WTC11 (cell line): ENCODE measurements around the gene SLC43A3. TPM values are rescaled to one million over a fixed set of nuclear protein-coding genes. Genes with fewer than 3 reads are reported as not detected.

Experiments used
- ATAC-seq: fragments of 200-7000 bp; cut with Tn5 transposase; 2 replicates; pipeline ENCODE4 v1.10.0; 2021; ENCODE audit warnings: mild to moderate bottlenecking, moderate library complexity
- CTCF ChIA-PET: fragments of 300-600 bp; sonication (Branson Sonifier 250); formaldehyde crosslinking; loops from one replicate; lab custom pipeline; 2021; ENCODE audit warnings: antibody characterized with exemption; lab: Charles Lee
- POLR2A ChIA-PET: fragments of 350-600 bp; sonication (Branson Sonifier 250); formaldehyde crosslinking; loops from one replicate; lab custom pipeline; 2021; ENCODE audit warnings: antibody characterized with exemption; lab: Charles Lee
- DNase-seq: peaks from one replicate; pipeline ENCODE4 v3.0.0; 2021; ENCODE audit warnings: low spot score
- H3K27ac Mint-ChIP-seq: 2 replicates; pipeline ENCODE4 v1.8.0; 2021; ENCODE audit warnings: mixed read lengths
- H3K27me3 Mint-ChIP-seq: 2 replicates; pipeline ENCODE4 v1.8.0; 2021; ENCODE audit warnings: low read depth, mild to moderate bottlenecking, moderate library complexity, mixed read lengths
- H3K36me3 Mint-ChIP-seq: 2 replicates; pipeline ENCODE4 v1.8.0; 2021; ENCODE audit warnings: mixed read lengths
- H3K4me1 Mint-ChIP-seq: 2 replicates; pipeline ENCODE4 v1.8.0; 2022; ENCODE audit warnings: mixed read lengths
- H3K4me3 Mint-ChIP-seq: 2 replicates; pipeline ENCODE4 v1.8.0; 2021; ENCODE audit warnings: mild to moderate bottlenecking, moderate library complexity, mixed read lengths
- H3K9me3 Mint-ChIP-seq: 2 replicates; pipeline ENCODE4 v1.8.0; 2021; ENCODE audit warnings: mixed read lengths
- CTCF ChIP-seq: fragments of 200-600 bp; IDR thresholded peaks from 2 replicates; pipeline ENCODE4 v1.8.0; 2022; ENCODE audit warnings: antibody characterized with exemption
- ELF4 ChIP-seq: sonication (generic); formaldehyde crosslinking; IDR thresholded peaks from 2 replicates; pipeline ENCODE4 v1.8.1; 2022; ENCODE audit warnings: low read depth, mild to moderate bottlenecking, moderate library complexity, missing genetic modification reagents
- ERG ChIP-seq: fragments of 250-450 bp; sonication (Bioruptor Pico); IDR thresholded peaks from 2 replicates; pipeline ENCODE4 v1.8.0; 2021; ENCODE audit warnings: mild to moderate bottlenecking
- FOXP1 ChIP-seq: sonication (generic); formaldehyde crosslinking; IDR thresholded peaks from 2 replicates; pipeline ENCODE4 v1.8.0; 2022; ENCODE audit warnings: missing genetic modification reagents, mild to moderate bottlenecking, moderate library complexity, borderline replicate concordance
- JUN ChIP-seq: sonication (generic); formaldehyde crosslinking; IDR thresholded peaks from 2 replicates; pipeline ENCODE4 v1.8.0; 2023; ENCODE audit warnings: mild to moderate bottlenecking, missing genetic modification reagents
- NR3C1 ChIP-seq: sonication (generic); formaldehyde crosslinking; conservative IDR thresholded peaks from 2 replicates; pipeline ENCODE4 v1.8.1; 2023; ENCODE audit warnings: low read depth, mild to moderate bottlenecking, missing genetic modification reagents
- ZNF138 ChIP-seq: sonication (generic); formaldehyde crosslinking; conservative IDR thresholded peaks from 2 replicates; pipeline ENCODE4 v1.8.1; 2022; ENCODE audit warnings: mild to moderate bottlenecking, moderate library complexity, missing genetic modification reagents
- total RNA-seq: library from RNA; stranded (reverse); gene quantifications from 3 replicates; pipeline ENCODE4 v1.2.3, GENCODE V29; 2021
- TF ChIP-seq, protein P1 (sequence below): fragments of 250-450 bp; sonication (Bioruptor Pico); IDR thresholded peaks from 2 replicates; pipeline ENCODE4 v1.9.0; 2021; ENCODE audit warnings: mild to moderate bottlenecking
- TF ChIP-seq, protein P2 (sequence below): sonication (generic); formaldehyde crosslinking; IDR thresholded peaks from 2 replicates; pipeline ENCODE4 v1.8.1; 2022; ENCODE audit warnings: missing genetic modification reagents, borderline replicate concordance
- TF ChIP-seq, protein P3 (sequence below): fragments of 250-450 bp; sonication (Bioruptor Pico); conservative IDR thresholded peaks from 2 replicates; pipeline ENCODE4 v1.9.0; 2021; ENCODE audit warnings: mild to moderate bottlenecking
- TF ChIP-seq, protein P4 (sequence below): fragments of 250-450 bp; sonication (Bioruptor Pico); IDR thresholded peaks from 2 replicates; pipeline ENCODE4 v2.1.2; 2022; ENCODE audit warnings: mild to moderate bottlenecking, moderate library complexity
- TF ChIP-seq, protein P5 (sequence below): sonication (generic); formaldehyde crosslinking; IDR thresholded peaks from 2 replicates; pipeline ENCODE4 v1.8.1; 2022; ENCODE audit warnings: low read depth, mild to moderate bottlenecking, moderate library complexity, missing genetic modification reagents, borderline replicate concordance
- TF ChIP-seq, protein P6 (sequence below): fragments of 250-450 bp; sonication (Bioruptor Pico); IDR thresholded peaks from 2 replicates; pipeline ENCODE4 v1.9.0; 2021; ENCODE audit warnings: mild to moderate bottlenecking, borderline replicate concordance

The SLC43A3 gene
- total RNA-seq, 1 experiment from 2014 or later, result 22.6 TPM

DNA sequence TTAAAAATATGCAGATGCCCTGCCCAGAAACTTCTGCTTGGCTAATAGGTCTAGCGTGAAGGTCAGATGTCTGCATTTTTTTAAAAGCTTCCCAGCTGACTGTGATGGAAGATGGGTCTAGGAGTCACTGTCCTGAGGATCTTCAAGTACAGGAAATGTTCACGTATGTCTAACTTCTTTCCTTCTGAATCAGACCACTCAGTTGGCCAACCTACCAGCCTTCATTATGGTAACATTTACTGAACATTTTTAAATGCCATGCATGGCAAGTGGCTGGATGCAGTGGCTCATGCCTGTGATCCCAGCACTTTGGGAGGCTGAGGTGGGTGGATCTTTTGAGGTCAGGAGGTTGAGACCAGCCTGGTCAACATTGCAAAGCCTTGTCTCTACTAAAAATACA lies 35.4 kb downstream of the SLC43A3 start (continued):
- TF ChIP-seq ELF4, result no peak

DNA sequence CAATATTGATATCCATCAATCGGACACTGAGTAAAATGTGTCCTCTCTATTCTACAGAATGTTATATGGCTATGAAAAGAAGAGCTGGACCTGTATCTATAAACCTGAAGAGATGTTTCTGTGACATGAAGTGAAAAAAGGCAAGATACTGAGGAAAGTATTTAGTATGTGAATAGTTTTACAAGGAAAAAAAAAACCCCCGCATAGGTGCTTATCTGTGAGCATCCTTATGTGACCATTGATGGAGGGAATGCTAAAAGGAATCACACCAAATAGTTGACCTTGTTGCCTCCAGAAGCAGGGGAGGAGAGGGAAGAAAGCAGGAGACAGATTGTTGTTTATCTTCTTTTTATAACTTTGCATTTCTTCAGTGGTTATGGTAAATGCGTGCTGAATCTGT lies 35.8 kb downstream of the SLC43A3 start:
- POLR2A ChIA-PET, result no interaction called here
- Mint-ChIP-seq H3K36me3 (no peaks in the 10 kb centered on the region), H3K27ac (no peak overlapping the region), H3K27me3 (peaks cover 24% of the 10 kb centered on the region), H3K4me3 (no peak overlapping the region), H3K4me1 (no peaks in the 10 kb centered on the region), H3K9me3 (no peaks in the 10 kb centered on the region)
- DNase-seq, result no peak
- TF ChIP-seq, protein P1, sequence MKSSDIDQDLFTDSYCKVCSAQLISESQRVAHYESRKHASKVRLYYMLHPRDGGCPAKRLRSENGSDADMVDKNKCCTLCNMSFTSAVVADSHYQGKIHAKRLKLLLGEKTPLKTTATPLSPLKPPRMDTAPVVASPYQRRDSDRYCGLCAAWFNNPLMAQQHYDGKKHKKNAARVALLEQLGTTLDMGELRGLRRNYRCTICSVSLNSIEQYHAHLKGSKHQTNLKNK, result no peak
- TF ChIP-seq, protein P2, sequence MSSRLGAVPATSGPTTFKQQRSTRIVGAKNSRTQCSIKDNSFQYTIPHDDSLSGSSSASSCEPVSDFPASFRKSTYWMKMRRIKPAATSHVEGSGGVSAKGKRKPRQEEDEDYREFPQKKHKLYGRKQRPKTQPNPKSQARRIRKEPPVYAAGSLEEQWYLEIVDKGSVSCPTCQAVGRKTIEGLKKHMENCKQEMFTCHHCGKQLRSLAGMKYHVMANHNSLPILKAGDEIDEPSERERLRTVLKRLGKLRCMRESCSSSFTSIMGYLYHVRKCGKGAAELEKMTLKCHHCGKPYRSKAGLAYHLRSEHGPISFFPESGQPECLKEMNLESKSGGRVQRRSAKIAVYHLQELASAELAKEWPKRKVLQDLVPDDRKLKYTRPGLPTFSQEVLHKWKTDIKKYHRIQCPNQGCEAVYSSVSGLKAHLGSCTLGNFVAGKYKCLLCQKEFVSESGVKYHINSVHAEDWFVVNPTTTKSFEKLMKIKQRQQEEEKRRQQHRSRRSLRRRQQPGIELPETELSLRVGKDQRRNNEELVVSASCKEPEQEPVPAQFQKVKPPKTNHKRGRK (CRISPR knock-in tag), result no peak
- TF ChIP-seq CTCF (no peak), JUN (CRISPR knock-in tag) (no peak), NR3C1 (CRISPR knock-in tag) (no peak), ZNF138 (CRISPR knock-in tag) (no peak), FOXP1 (CRISPR knock-in tag) (no peak), ERG (CRISPR knock-in tag) (no peak)
- TF ChIP-seq, protein P3, sequence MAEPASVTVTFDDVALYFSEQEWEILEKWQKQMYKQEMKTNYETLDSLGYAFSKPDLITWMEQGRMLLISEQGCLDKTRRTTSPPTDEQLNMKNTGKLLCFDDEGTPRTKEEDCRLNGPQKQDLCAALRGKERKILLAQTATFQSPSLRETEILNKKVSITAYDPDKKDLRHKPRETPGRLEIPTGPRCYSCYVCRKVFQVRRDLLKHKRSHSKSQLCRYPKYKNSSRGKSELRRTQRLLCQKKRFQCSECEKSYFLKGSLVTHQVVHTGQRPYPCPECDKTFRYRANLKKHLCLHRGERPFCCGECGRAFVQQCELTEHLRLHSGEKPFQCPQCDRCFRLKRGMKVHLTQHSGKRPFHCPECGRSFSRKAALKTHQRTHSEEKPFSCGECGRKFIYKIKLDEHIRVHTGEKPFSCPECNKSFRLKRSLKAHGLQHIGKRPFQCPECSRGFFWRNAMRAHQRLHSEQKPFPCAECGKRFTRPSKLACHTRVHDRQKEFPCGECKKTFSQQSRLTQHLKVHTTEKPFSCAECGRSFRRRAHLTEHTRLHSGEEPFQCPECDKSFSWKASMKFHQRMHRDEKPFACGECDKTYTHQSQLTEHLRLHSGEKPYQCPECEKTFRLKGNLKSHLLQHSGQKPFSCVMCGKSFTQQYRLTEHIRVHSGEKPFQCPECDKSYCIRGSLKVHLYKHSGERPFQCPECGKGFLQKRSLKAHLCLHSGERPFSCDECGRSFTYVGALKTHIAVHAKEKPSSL (CRISPR knock-in tag), result no peak
- TF ChIP-seq, protein P4, sequence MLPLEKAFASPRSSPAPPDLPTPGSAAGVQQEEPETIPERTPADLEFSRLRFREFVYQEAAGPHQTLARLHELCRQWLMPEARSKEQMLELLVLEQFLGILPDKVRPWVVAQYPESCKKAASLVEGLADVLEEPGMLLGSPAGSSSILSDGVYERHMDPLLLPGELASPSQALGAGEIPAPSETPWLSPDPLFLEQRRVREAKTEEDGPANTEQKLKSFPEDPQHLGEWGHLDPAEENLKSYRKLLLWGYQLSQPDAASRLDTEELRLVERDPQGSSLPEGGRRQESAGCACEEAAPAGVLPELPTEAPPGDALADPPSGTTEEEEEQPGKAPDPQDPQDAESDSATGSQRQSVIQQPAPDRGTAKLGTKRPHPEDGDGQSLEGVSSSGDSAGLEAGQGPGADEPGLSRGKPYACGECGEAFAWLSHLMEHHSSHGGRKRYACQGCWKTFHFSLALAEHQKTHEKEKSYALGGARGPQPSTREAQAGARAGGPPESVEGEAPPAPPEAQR (CRISPR knock-in tag), result no peak
- TF ChIP-seq, protein P5, sequence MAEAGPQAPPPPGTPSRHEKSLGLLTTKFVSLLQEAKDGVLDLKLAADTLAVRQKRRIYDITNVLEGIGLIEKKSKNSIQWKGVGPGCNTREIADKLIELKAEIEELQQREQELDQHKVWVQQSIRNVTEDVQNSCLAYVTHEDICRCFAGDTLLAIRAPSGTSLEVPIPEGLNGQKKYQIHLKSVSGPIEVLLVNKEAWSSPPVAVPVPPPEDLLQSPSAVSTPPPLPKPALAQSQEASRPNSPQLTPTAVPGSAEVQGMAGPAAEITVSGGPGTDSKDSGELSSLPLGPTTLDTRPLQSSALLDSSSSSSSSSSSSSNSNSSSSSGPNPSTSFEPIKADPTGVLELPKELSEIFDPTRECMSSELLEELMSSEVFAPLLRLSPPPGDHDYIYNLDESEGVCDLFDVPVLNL (CRISPR knock-in tag), result no peak
- TF ChIP-seq, protein P6, sequence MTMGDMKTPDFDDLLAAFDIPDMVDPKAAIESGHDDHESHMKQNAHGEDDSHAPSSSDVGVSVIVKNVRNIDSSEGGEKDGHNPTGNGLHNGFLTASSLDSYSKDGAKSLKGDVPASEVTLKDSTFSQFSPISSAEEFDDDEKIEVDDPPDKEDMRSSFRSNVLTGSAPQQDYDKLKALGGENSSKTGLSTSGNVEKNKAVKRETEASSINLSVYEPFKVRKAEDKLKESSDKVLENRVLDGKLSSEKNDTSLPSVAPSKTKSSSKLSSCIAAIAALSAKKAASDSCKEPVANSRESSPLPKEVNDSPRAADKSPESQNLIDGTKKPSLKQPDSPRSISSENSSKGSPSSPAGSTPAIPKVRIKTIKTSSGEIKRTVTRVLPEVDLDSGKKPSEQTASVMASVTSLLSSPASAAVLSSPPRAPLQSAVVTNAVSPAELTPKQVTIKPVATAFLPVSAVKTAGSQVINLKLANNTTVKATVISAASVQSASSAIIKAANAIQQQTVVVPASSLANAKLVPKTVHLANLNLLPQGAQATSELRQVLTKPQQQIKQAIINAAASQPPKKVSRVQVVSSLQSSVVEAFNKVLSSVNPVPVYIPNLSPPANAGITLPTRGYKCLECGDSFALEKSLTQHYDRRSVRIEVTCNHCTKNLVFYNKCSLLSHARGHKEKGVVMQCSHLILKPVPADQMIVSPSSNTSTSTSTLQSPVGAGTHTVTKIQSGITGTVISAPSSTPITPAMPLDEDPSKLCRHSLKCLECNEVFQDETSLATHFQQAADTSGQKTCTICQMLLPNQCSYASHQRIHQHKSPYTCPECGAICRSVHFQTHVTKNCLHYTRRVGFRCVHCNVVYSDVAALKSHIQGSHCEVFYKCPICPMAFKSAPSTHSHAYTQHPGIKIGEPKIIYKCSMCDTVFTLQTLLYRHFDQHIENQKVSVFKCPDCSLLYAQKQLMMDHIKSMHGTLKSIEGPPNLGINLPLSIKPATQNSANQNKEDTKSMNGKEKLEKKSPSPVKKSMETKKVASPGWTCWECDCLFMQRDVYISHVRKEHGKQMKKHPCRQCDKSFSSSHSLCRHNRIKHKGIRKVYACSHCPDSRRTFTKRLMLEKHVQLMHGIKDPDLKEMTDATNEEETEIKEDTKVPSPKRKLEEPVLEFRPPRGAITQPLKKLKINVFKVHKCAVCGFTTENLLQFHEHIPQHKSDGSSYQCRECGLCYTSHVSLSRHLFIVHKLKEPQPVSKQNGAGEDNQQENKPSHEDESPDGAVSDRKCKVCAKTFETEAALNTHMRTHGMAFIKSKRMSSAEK (CRISPR knock-in tag), result no peak
- ATAC-seq, result no peak
- CTCF ChIA-PET, result no interaction called here
